PFSK-1 (cell line): Measurements from ENCODE around the gene COL18A1.

Experiments
- POLR2AphosphoS5 ChIP-seq: IDR thresholded peaks from 2 replicates; pipeline ENCODE4 v1.6.1; 2012; ENCODE audit warnings: low read depth, mild to moderate bottlenecking, control low read depth, low read length, moderate library complexity
- REST ChIP-seq, 2 experiments: IDR thresholded peaks; 2 replicates each; pipeline versions ENCODE4 v1.6.1 to v1.8.0; 2011 to 2012; ENCODE audit warnings: low read depth in 2 of 2, low read length in 2 of 2, control low read depth in 1 of 2, inconsistent platforms in 1 of 2, mild to moderate bottlenecking in 1 of 2, moderate library complexity in 1 of 2; ENCODE audit not compliant: insufficient read depth in 1 of 2
- SIN3A ChIP-seq: IDR thresholded peaks from 2 replicates; pipeline ENCODE4 v1.6.1; 2012; ENCODE audit warnings: mild to moderate bottlenecking, low read length, moderate library complexity, borderline replicate concordance; ENCODE audit not compliant: insufficient read depth
- TAF1 ChIP-seq: IDR thresholded peaks from 2 replicates; pipeline ENCODE4 v1.6.1; 2012; ENCODE audit warnings: low read length, control low read depth, borderline replicate concordance; ENCODE audit not compliant: insufficient read depth

- TF ChIP-seq TAF1 (no peak), SIN3A (no peak), POLR2AphosphoS5 (no peak), REST (IDR thresholded peaks at IDR 0.05; ENCODE audit: insufficient read depth in 1 of 2, low read depth in 2 of 2, low read length in 2 of 2) (no peak)
Measured at GRCh38 chr21:45512626-45513002, 107.6 kb downstream of the COL18A1 start.
